ENCODE data around the gene NR6A1. TPM values are rescaled to one million over a fixed set of nuclear protein-coding genes. Genes with fewer than 3 reads are reported as not detected.

NR6A1 gene
- total RNA-seq, 2 experiments from 2014 or later: 17.5 to 23.0 TPM

GRCh38 chr9:124697326-124698200 is 73.5 kb downstream of the NR6A1 start:
- BruUV-seq (replicated peaks): no TSS peak
- Histone ChIP-seq H2AFZ (ENCODE audit: low read length) (no peak overlapping the region), H4K20me1 (ENCODE audit: insufficient read depth, low read length) (0 out of 2 replicates have a peak, but pooled peaks cover 3% of the 10 kb centered on the region), H3K4me1 (ENCODE audit: insufficient read depth, low read length, poor library complexity, severe bottlenecking) (no peaks in the 10 kb centered on the region), H3K4me3 (ENCODE audit: low read depth, low read length, poor library complexity, severe bottlenecking) (no peak overlapping the region), H3K27ac (ENCODE audit: low read depth, low read length, poor library complexity, severe bottlenecking) (no peak overlapping the region), H3K36me3 (ENCODE audit: insufficient read depth, low read length) (peaks cover 2% of the 10 kb centered on the region; the same call in 1 of the 2 replicates), H3K79me2 (ENCODE audit: insufficient read depth, low read depth, low read length) (no peaks in the 10 kb centered on the region), H3K9me3 (ENCODE audit: low read length) (no peaks in the 10 kb centered on the region), H3K9me2 (ENCODE audit: insufficient read depth, low read length) (no peaks in the 10 kb centered on the region), H3K4me2 (ENCODE audit: low read length) (no peak overlapping the region)
- no peak for DNase-seq (ENCODE audit: low spot score)
- ChIA-PET POLR2A (interaction anchor here (0.7 to 1.6 kb wide), 2 partner anchors 17 to 40 kb away, joined by 4 to 6 read pairs; no protein-coding TSS in a partner anchor), CTCF (ENCODE audit: unreplicated experiment) (no interaction called here)
- intact Hi-C loops (cut with micrococcal nuclease; ENCODE audit: unreplicated experiment): no loop called here
- TF ChIP-seq EZH2phosphoT487 (IDR thresholded peaks at IDR 0.05; ENCODE audit: borderline replicate concordance, low read depth, low read length): no peak
- TF ChIP-seq, protein P1, sequence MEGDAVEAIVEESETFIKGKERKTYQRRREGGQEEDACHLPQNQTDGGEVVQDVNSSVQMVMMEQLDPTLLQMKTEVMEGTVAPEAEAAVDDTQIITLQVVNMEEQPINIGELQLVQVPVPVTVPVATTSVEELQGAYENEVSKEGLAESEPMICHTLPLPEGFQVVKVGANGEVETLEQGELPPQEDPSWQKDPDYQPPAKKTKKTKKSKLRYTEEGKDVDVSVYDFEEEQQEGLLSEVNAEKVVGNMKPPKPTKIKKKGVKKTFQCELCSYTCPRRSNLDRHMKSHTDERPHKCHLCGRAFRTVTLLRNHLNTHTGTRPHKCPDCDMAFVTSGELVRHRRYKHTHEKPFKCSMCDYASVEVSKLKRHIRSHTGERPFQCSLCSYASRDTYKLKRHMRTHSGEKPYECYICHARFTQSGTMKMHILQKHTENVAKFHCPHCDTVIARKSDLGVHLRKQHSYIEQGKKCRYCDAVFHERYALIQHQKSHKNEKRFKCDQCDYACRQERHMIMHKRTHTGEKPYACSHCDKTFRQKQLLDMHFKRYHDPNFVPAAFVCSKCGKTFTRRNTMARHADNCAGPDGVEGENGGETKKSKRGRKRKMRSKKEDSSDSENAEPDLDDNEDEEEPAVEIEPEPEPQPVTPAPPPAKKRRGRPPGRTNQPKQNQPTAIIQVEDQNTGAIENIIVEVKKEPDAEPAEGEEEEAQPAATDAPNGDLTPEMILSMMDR (conservative IDR thresholded peaks at IDR 0.05; ENCODE audit: low read length): no peak

DNA sequence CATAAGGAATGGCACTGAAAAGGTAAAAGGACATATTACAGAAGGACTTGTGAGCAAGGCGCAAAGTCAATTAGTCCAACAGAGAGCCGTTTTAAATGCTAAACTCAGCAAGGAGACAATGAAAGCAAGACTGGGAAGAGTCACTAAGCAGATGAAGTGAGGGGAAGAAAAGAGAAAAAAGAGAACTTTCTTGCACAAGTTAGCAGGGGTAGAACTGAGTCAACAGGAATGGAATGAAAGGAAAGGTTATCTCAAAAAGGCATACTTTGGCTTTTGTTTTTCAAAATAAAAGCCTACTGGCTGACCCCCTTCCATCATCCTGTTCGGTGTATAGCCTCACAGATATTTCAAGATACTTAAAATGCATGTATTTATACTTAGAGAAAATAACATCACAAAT is 75.0 kb downstream of the NR6A1 start:
- ChIA-PET CTCF (ENCODE audit: unreplicated experiment) (no interaction called here), POLR2A (interaction anchor here (1.0 kb wide), 1 partner anchor 80 kb away, joined by 3 read pairs; no protein-coding TSS in a partner anchor)
- Histone ChIP-seq H3K9me2 (ENCODE audit: insufficient read depth, low read length) (no peaks in the 10 kb centered on the region), H3K9me3 (ENCODE audit: low read length) (no peaks in the 10 kb centered on the region), H3K27ac (ENCODE audit: low read depth, low read length, poor library complexity, severe bottlenecking) (no peak overlapping the region), H3K36me3 (ENCODE audit: insufficient read depth, low read length) (no peaks in the 10 kb centered on the region), H3K4me3 (ENCODE audit: low read depth, low read length, poor library complexity, severe bottlenecking) (no peak overlapping the region), H3K4me2 (ENCODE audit: low read length) (no peak overlapping the region), H2AFZ (ENCODE audit: low read length) (no peak overlapping the region), H4K20me1 (ENCODE audit: insufficient read depth, low read length) (0 out of 2 replicates have a peak, but pooled peaks cover 3% of the 10 kb centered on the region), H3K4me1 (ENCODE audit: insufficient read depth, low read length, poor library complexity, severe bottlenecking) (no peaks in the 10 kb centered on the region), H3K79me2 (ENCODE audit: insufficient read depth, low read depth, low read length) (no peaks in the 10 kb centered on the region)
- TF ChIP-seq, protein P1 (conservative IDR thresholded peaks at IDR 0.05; ENCODE audit: low read length): no peak
- no peak for TF ChIP-seq EZH2phosphoT487 (IDR thresholded peaks at IDR 0.05; ENCODE audit: borderline replicate concordance, low read depth, low read length)
- no TSS peak for BruUV-seq (replicated peaks)
- no peak for DNase-seq (ENCODE audit: low spot score)
- intact Hi-C loops (cut with micrococcal nuclease; ENCODE audit: unreplicated experiment): no loop called here
